ENCODE results near the gene PTPRG. TPM values are rescaled to one million over a fixed set of nuclear protein-coding genes. Genes with fewer than 3 reads are reported as not detected.

PTPRG gene
- polyA plus RNA-seq, 1 donor (not counting 4 experiments of a cell fraction or from before 2014, with no cell fraction given), result 12.1 TPM

DNA sequence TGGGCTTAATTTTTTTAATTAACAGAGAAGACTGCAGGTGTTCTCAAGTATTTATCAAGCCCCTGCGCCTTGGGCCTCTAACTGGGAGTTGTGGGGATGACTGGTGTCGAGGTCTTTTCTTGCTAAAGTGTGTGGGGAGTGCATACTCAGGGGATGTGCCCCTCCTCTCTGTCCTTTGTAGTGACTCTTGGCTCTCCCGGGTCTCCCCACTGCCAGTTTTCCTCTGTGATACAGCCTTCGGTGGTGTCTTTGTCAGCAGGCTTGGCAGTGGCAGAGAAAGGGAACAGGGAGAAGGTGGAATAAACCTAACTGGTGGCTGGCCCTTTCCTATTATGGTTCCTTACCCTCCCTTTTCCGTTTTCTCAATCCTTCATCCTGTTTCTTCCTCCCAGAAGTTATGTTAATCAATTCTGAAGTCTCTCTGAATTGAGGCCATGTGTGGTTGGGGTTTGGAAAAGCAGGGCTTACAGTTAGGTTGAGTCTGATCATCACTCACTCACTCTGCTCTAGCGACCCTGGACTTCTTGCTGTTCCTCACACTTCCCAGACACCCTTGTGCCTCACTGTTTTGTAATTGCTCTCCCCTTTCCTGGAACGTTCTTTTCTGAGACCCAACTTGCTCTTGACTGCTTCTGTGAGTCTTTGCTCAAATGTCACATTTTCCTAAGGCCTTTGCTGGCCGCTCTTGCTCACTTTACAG, 158.1 kb downstream of the PTPRG start:
- peaks cover 9% of the 10 kb centered on the region for H3K79me2 ChIP-seq (ENCODE audit: control insufficient read depth, insufficient read depth, low read length)
- H4K20me1 ChIP-seq (ENCODE audit: control insufficient read depth, extremely low read depth, insufficient read depth, low read length), result no peaks in the 10 kb centered on the region
- FAIRE-seq, result no peak

GRCh38 chr3:61723038-61723437, 161.7 kb downstream of the PTPRG start:
- Histone ChIP-seq H3K4me3 (ENCODE audit: control insufficient read depth in 2 of 3, extremely low read depth in 1 of 3, insufficient read depth in 2 of 3, low read depth in 1 of 3, low read length in 3 of 3) (no peak overlapping the region), H2AFZ (ENCODE audit: control insufficient read depth, low read length) (no peak overlapping the region), H3K9me1 (ENCODE audit: control insufficient read depth, extremely low read depth, insufficient read depth, low read length) (no peaks in the 10 kb centered on the region), H3K79me2 (ENCODE audit: control insufficient read depth, insufficient read depth, low read length) (peaks cover 4% of the 10 kb centered on the region), H3K27me3 (ENCODE audit: control insufficient read depth, extremely low read depth, insufficient read depth, low read length) (no peaks in the 10 kb centered on the region), H3K4me1 (ENCODE audit: control insufficient read depth, extremely low read depth, insufficient read depth, low read length) (no peaks in the 10 kb centered on the region), H3K36me3 (ENCODE audit: control insufficient read depth in 2 of 2, extremely low read depth in 1 of 2, insufficient read depth in 2 of 2, low read length in 2 of 2) (no peaks in the 10 kb centered on the region), H4K20me1 (ENCODE audit: control insufficient read depth, extremely low read depth, insufficient read depth, low read length) (no peaks in the 10 kb centered on the region), H3K9me3 (ENCODE audit: control insufficient read depth, low read depth, low read length) (no peaks in the 10 kb centered on the region), H3K27ac (ENCODE audit: control insufficient read depth, insufficient read depth, low read length) (no peak overlapping the region), H3K4me2 (ENCODE audit: control insufficient read depth, extremely low read depth, insufficient read depth, low read depth, low read length) (no peak overlapping the region), H3K9ac (ENCODE audit: control insufficient read depth, extremely low read depth, insufficient read depth, low read length) (no peak overlapping the region)
- TF ChIP-seq EZH2 (IDR thresholded peaks at IDR 0.05; ENCODE audit: low read length), result no peak
- TF ChIP-seq CTCF (optimal IDR thresholded peaks at IDR 0.05 in 1 of 3, IDR thresholded peaks at IDR 0.05 in 1 of 3, conservative IDR thresholded peaks at IDR 0.05 in 1 of 3; ENCODE audit: extremely low read depth in 1 of 3, insufficient read depth in 2 of 3, low read length in 3 of 3), result no peak
- dilution Hi-C loops (cut with MboI; ENCODE audit: extremely low pct_ligation_motif_present, low sequenced_read_pairs), result no loop called here
- no peak for DNase-seq (ENCODE audit: low read depth, low spot score)
- FAIRE-seq, result no peak

More for the DNA sequence above, 158.1 kb downstream of the PTPRG start:
- TF ChIP-seq EZH2 (IDR thresholded peaks at IDR 0.05; ENCODE audit: low read length), result no peak
- no peak for TF ChIP-seq CTCF (optimal IDR thresholded peaks at IDR 0.05 in 1 of 3, IDR thresholded peaks at IDR 0.05 in 1 of 3, conservative IDR thresholded peaks at IDR 0.05 in 1 of 3; ENCODE audit: extremely low read depth in 1 of 3, insufficient read depth in 2 of 3, low read length in 3 of 3)
- dilution Hi-C loops (cut with MboI; ENCODE audit: extremely low pct_ligation_motif_present, low sequenced_read_pairs), result no loop called here
- Histone ChIP-seq H3K4me1 (ENCODE audit: control insufficient read depth, extremely low read depth, insufficient read depth, low read length) (no peaks in the 10 kb centered on the region), H3K9ac (ENCODE audit: control insufficient read depth, extremely low read depth, insufficient read depth, low read length) (no peak overlapping the region), H3K36me3 (ENCODE audit: control insufficient read depth in 2 of 2, extremely low read depth in 1 of 2, insufficient read depth in 2 of 2, low read length in 2 of 2) (no peaks in the 10 kb centered on the region), H3K4me2 (ENCODE audit: control insufficient read depth, extremely low read depth, insufficient read depth, low read depth, low read length) (no peak overlapping the region), H2AFZ (ENCODE audit: control insufficient read depth, low read length) (no peak overlapping the region), H3K9me1 (ENCODE audit: control insufficient read depth, extremely low read depth, insufficient read depth, low read length) (no peaks in the 10 kb centered on the region), H3K27ac (ENCODE audit: control insufficient read depth, insufficient read depth, low read length) (no peak overlapping the region), H3K9me3 (ENCODE audit: control insufficient read depth, low read depth, low read length) (no peaks in the 10 kb centered on the region), H3K4me3 (ENCODE audit: control insufficient read depth in 2 of 3, extremely low read depth in 1 of 3, insufficient read depth in 2 of 3, low read depth in 1 of 3, low read length in 3 of 3) (no peak overlapping the region), H3K27me3 (ENCODE audit: control insufficient read depth, extremely low read depth, insufficient read depth, low read length) (no peaks in the 10 kb centered on the region)
- no peak for DNase-seq (ENCODE audit: low read depth, low spot score)

Data from keratinocyte (primary cell).